ENCODE data around the gene ZNF48.

DNA sequence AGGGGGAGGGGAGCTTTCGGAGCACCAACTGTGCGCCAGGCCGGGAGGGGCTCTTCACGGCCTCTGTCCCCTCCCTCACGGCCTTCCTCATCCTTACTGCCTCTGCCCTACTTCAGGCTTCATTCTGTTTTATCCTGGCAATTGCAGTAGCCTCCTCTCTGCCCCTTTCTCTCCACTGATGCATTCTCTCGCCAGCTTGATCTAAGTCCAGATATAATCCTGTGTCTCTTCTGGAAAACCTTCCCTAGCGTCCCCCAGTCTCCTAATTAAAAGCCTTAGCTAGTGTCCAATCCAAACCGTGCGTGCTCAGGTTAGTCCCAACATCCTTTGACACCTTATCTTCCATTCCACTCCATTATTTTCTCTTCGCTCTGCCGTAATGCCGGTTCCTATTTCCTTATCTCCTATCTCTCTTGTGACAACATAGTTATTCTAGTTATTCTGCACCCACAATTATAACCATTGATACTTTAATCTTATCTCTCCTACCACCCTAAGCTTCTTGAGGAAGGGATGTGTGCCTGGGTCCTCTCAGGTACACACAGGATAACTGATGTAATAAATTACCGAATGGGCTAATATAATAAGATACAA, 869 bp downstream of the ZNF48 start:
- TF ChIP-seq, protein P1, sequence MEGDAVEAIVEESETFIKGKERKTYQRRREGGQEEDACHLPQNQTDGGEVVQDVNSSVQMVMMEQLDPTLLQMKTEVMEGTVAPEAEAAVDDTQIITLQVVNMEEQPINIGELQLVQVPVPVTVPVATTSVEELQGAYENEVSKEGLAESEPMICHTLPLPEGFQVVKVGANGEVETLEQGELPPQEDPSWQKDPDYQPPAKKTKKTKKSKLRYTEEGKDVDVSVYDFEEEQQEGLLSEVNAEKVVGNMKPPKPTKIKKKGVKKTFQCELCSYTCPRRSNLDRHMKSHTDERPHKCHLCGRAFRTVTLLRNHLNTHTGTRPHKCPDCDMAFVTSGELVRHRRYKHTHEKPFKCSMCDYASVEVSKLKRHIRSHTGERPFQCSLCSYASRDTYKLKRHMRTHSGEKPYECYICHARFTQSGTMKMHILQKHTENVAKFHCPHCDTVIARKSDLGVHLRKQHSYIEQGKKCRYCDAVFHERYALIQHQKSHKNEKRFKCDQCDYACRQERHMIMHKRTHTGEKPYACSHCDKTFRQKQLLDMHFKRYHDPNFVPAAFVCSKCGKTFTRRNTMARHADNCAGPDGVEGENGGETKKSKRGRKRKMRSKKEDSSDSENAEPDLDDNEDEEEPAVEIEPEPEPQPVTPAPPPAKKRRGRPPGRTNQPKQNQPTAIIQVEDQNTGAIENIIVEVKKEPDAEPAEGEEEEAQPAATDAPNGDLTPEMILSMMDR (optimal IDR thresholded peaks at IDR 0.05 in 1 of 3, IDR thresholded peaks at IDR 0.05 in 1 of 3, conservative IDR thresholded peaks at IDR 0.05 in 1 of 3; ENCODE audit: extremely low read depth in 1 of 3, insufficient read depth in 2 of 3, low read length in 3 of 3) = no peak
- no peak for TF ChIP-seq EZH2 (IDR thresholded peaks at IDR 0.05; ENCODE audit: low read length)
